ENCODE results near the gene DLG2. TPM values are rescaled to one million over a fixed set of nuclear protein-coding genes. Genes with fewer than 3 reads are reported as not detected.
"Not testable (repeated sequence)": the region's sequence is repeated elsewhere in the genome, so short reads cannot be mapped to it uniquely, and the experiment has no call there.

The DLG2 gene
- polyA plus RNA-seq, 5 donors, result 5.1 to 13.2 (median 8.4) TPM

- DNase-seq, result no peak
Observed at GRCh38 chr11:85464283-85464682, 162.9 kb downstream of the DLG2 start.

- no peak for DNase-seq
Observed at GRCh38 chr11:85459304-85459703, 167.8 kb downstream of the DLG2 start.

GRCh38 chr11:85444479-85444878 is 182.7 kb downstream of the DLG2 start:
- DNase-seq, result no peak

- DNase-seq, result no peak
Observed at GRCh38 chr11:85440273-85440672, 186.9 kb downstream of the DLG2 start.

GRCh38 chr11:85438328-85438727 is 188.8 kb downstream of the DLG2 start:
- DNase-seq, result no peak

GRCh38 chr11:85431319-85431718 is 195.8 kb downstream of the DLG2 start:
- DNase-seq, result no peak

- DNase-seq, result no peak
Observed at GRCh38 chr11:85423794-85424193, 203.3 kb downstream of the DLG2 start.

- no peak for DNase-seq
Observed at GRCh38 chr11:85423316-85423715, 203.8 kb downstream of the DLG2 start.

- DNase-seq, result no peak
Observed at GRCh38 chr11:85414175-85414574, 213.0 kb downstream of the DLG2 start.

GRCh38 chr11:85407648-85408047 is 219.5 kb downstream of the DLG2 start:
- DNase-seq, result no peak

- DNase-seq, result no peak
Observed at GRCh38 chr11:85406841-85407240, 220.3 kb downstream of the DLG2 start.

- DNase-seq, result no peak
Observed at GRCh38 chr11:85406316-85406715, 220.8 kb downstream of the DLG2 start.

GRCh38 chr11:85395515-85396055 is 231.6 kb downstream of the DLG2 start:
- not testable (repeated sequence) for DNase-seq

- DNase-seq, result no peak
Observed at GRCh38 chr11:85394283-85394682, 232.9 kb downstream of the DLG2 start.

GRCh38 chr11:85391141-85391540 is 236.0 kb downstream of the DLG2 start:
- DNase-seq, result no peak

GRCh38 chr11:85385547-85385946 is 241.6 kb downstream of the DLG2 start:
- DNase-seq, result no peak

GRCh38 chr11:85385111-85385510 is 242.0 kb downstream of the DLG2 start:
- DNase-seq, result no peak

GRCh38 chr11:85379066-85379465 is 248.1 kb downstream of the DLG2 start:
- no peak for DNase-seq

GRCh38 chr11:85377901-85378300 is 249.2 kb downstream of the DLG2 start:
- peak in 1 of 2 donors; percentile 3 for DNase-seq

- DNase-seq, result no peak
Observed at GRCh38 chr11:85359859-85360258, 267.3 kb downstream of the DLG2 start.

- no peak for DNase-seq
Observed at GRCh38 chr11:85355921-85356320, 271.2 kb downstream of the DLG2 start.

GRCh38 chr11:85349539-85349938 is 277.6 kb downstream of the DLG2 start:
- not testable (repeated sequence) for DNase-seq

GRCh38 chr11:85348945-85349344 is 278.2 kb downstream of the DLG2 start:
- no peak for DNase-seq

- DNase-seq, result no peak
Observed at GRCh38 chr11:85347291-85347690, 279.9 kb downstream of the DLG2 start.

GRCh38 chr11:85346484-85346883 is 280.7 kb downstream of the DLG2 start:
- no peak for DNase-seq
